ENCODE measurements around the gene ZNF195. TPM values are rescaled to one million over a fixed set of nuclear protein-coding genes. Genes with fewer than 3 reads are reported as not detected.
"Not testable (repeated sequence)": the region's sequence is repeated elsewhere in the genome, so short reads cannot be mapped to it uniquely, and the experiment has no call there.

The ZNF195 gene
- total and polyA plus RNA-seq, 8 donors, result 10.4 to 35.2 (median 12.7) TPM

DNA sequence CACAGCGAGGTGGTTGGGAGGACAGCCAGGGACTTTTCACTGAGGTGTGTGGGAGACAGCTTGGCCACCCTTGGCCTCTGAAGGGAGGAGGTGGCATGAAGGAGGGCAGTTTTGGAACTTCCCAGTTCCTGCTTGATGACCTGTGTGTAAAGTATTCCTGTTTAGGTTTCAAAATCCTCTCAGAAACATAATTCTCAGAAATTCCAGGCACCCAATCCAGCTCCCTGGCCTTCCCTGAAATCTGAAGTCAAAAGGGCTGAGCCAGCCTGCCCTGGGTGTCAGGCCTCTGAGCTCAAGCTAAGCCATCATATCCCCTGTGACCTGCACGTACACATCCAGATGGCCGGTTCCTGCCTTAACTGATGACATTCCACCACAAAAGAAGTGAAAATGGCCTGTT is 19.6 kb upstream of the ZNF195 start:
- intact Hi-C loops (cut with DNase I; ENCODE audit: low total_unique reads); H3K27ac ChIP-seq; H3K9me3 ChIP-seq; DNase-seq; H3K36me3 ChIP-seq; H3K27me3 ChIP-seq; H3K4me3 ChIP-seq; H3K4me1 ChIP-seq: not testable (repeated sequence)
- WGBS, 5 donors, result 57 to 81% (median 72%) methylated on average over 2 to 3 of the region's 3 CpGs

DNA sequence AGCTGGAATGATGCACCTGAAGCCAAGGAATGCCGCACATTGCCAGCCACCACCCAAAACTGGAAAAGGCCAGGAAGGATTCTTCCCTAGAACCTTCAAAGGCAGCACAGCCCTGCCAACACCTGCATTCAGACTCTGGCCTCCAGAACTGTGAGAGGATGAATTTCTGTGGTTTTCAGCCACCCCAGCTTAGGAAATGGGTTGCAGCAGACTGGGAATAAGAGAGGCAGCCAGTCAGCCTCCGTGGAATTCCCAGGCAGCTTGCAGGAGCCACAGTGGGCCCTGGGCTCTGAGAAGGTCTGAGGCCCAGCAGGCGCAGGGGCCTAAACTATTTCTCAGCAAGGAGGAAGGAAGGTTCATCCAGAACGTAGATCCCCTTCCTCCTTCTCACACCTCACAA is 19.2 kb upstream of the ZNF195 start:
- 72 to 84% (median 83%) methylated on average over 4 of the region's 4 CpGs for WGBS, 5 donors
- DNase-seq, result not testable (repeated sequence)

DNA sequence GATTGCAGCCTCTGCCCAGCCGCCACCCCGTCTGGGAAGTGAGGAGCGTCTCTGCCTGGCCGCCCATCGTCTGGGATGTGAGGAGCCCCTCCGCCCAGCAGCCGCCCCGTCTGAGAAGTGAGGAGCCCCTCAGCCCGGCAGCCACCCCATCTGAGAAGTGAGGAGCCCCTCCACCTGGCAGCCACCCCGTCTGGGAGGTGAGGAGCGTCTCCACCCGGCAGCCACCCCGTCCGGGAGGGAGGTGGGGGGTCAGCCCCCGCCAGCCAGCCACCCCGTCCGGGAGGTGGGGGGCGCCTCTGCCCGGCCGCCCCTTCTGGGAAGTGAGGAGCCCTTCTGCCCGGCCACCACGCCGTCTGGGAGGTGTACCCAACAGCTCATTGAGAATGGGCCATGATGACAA is 18.3 kb upstream of the ZNF195 start:
- H3K4me3 ChIP-seq; H3K27me3 ChIP-seq; H3K36me3 ChIP-seq; intact Hi-C loops (cut with DNase I; ENCODE audit: low total_unique reads); H3K9me3 ChIP-seq; DNase-seq; H3K27ac ChIP-seq; H3K4me1 ChIP-seq: not testable (repeated sequence)
- 88 to 96% (median 95%) methylated on average over 15 to 23 of the region's 23 CpGs for WGBS, 5 donors

More for the DNA sequence above, 19.2 kb upstream of the ZNF195 start:
- H3K9me3 ChIP-seq; H3K4me3 ChIP-seq; H3K27ac ChIP-seq; H3K27me3 ChIP-seq; H3K4me1 ChIP-seq; intact Hi-C loops (cut with DNase I; ENCODE audit: low total_unique reads); H3K36me3 ChIP-seq: not testable (repeated sequence)

DNA sequence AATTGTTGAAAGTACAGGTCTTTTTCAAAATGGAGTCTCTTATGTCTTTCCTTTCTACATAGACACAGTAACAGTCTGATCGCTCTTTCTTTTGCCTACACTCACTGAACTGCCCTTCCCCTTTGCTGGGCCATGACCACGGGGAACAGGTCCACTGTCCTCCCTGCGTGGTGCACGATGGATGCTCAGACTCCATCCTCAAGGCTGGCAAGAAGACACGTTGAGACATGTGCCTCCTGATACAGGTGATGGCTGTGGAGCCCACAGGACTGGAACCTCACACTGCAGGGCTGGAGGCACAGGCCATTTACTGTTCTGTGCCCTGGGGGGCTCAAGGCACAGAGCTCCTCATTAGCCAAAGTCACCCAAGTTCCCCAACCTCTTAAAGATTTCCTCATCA is 16.5 kb upstream of the ZNF195 start:
- H3K36me3 ChIP-seq; H3K9me3 ChIP-seq; H3K4me1 ChIP-seq; DNase-seq; H3K27ac ChIP-seq; H3K4me3 ChIP-seq; H3K27me3 ChIP-seq; intact Hi-C loops (cut with DNase I; ENCODE audit: low total_unique reads): not testable (repeated sequence)
- 78 to 93% (median 86%) methylated on average over 5 of the region's 5 CpGs for whole genome bisulfite sequencing, 5 donors

DNA sequence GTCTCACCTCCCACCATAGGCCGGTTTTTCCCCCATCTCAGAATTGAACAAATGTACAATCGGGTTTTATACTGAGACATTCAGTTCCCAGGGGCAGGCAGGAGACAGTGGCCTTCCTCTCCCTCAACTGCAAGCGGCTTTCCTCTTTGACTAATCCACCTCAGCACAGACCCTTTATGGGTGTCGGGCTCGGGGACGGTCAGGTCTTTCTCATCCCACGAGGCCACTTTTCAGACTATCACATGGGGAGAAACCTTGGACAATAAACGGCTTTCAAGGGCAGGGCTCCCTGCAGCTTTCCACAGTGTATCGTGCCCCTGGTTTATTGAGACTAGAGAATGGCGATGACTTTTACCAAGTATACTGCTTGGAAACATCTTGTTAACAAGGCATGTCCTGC is 16.0 kb upstream of the ZNF195 start:
- H3K4me3 ChIP-seq; H3K27me3 ChIP-seq; DNase-seq; H3K36me3 ChIP-seq; intact Hi-C loops (cut with DNase I; ENCODE audit: low total_unique reads); H3K9me3 ChIP-seq; H3K27ac ChIP-seq; H3K4me1 ChIP-seq: not testable (repeated sequence)
- WGBS, 5 donors, result 81 to 90% (median 84%) methylated on average over 10 of the region's 10 CpGs

DNA sequence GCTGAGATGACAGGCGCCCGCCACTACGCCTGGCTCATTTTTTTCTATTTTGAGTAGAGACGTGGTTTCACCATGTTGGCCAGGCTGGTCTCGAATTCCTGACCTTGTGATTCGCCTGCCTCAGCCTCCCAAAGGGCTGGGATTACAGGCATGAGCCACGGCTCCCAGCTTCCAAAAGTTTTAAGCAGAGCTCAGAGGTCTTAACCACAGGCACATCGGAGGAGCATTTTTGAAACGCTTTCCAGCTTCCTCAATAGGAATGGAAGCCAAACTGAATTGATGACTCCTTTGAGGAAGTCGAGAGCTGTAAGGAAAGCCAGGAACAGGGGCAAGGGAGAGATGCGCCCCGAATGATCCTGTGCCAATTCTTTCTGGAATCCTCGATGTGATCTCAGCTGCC is 14.5 kb upstream of the ZNF195 start:
- H3K9me3 ChIP-seq; intact Hi-C loops (cut with DNase I; ENCODE audit: low total_unique reads); H3K4me3 ChIP-seq; H3K4me1 ChIP-seq; DNase-seq; H3K27ac ChIP-seq; H3K36me3 ChIP-seq; H3K27me3 ChIP-seq: not testable (repeated sequence)
- WGBS, 5 donors, result 74 to 87% (median 82%) methylated on average over 10 to 13 of the region's 13 CpGs

DNA sequence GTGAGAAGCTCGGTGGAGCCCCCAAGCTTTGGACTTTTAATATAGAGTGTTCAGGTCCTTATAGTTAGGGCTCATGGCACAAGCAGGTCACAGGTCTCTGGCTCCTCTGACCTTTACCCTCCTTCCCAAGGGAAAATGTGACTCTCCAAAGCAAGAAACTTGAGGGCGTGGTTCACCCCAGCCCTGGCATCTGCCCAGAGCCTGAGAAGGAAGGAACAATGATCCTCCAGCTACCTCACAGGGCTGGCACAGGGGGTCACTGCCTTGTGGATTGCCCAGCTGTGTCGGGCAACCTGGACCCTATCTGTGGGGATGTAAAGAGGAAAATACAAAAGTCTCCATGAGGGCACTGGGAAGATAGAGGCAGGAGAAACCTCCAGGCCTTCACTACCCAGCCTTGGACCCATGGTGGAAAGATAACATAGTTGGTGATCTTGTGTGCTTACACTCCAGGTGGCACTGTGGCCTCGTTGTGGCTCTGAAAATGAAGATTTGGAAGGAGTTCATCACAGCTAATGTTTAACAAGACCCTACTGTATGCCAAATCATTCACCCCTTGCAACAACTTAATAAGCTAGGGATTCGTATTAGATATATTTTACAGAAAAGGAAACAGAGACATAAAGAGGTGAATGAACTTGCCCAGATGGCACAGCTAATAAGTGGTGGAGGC is 3.8 kb upstream of the ZNF195 start:
- H3K36me3 ChIP-seq, result peaks cover 6 to 27% (median 20%) of the 10 kb centered on the region in 4 donors
- intact Hi-C loops (cut with DNase I; ENCODE audit: low total_unique reads), result no loop called here
- no peaks in the 10 kb centered on the region for H3K27me3 ChIP-seq
- no peaks in the 10 kb centered on the region for H3K9me3 ChIP-seq
- H3K4me1 ChIP-seq, result peaks cover under 1 to 40% (median 13%) of the 10 kb centered on the region in 4 donors
- TF ChIP-seq POLR2AphosphoS5 (IDR thresholded peaks at IDR 0.05) (no peak), EP300 (IDR thresholded peaks at IDR 0.05) (no peak), POLR2A (IDR thresholded peaks at IDR 0.05) (no peak)
- TF ChIP-seq, protein P1, sequence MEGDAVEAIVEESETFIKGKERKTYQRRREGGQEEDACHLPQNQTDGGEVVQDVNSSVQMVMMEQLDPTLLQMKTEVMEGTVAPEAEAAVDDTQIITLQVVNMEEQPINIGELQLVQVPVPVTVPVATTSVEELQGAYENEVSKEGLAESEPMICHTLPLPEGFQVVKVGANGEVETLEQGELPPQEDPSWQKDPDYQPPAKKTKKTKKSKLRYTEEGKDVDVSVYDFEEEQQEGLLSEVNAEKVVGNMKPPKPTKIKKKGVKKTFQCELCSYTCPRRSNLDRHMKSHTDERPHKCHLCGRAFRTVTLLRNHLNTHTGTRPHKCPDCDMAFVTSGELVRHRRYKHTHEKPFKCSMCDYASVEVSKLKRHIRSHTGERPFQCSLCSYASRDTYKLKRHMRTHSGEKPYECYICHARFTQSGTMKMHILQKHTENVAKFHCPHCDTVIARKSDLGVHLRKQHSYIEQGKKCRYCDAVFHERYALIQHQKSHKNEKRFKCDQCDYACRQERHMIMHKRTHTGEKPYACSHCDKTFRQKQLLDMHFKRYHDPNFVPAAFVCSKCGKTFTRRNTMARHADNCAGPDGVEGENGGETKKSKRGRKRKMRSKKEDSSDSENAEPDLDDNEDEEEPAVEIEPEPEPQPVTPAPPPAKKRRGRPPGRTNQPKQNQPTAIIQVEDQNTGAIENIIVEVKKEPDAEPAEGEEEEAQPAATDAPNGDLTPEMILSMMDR (IDR thresholded peaks at IDR 0.05), result no peak
- no peak overlapping the region for H3K27ac ChIP-seq
- H3K4me3 ChIP-seq, result no peak overlapping the region
- 75 to 81% (median 79%) methylated on average over 5 of the region's 5 CpGs for WGBS, 5 donors
- no peak for DNase-seq
